NCI-H187 treated with DMSO at 0.1 percent for 48 hours (cell line): Measurements from ENCODE around the gene C10orf90.

Experiments
- DNase-seq: peaks from one replicate; lab custom pipeline; 2025; lab: John Stamatoyannopoulos, UW

Gene C10orf90

DNA sequence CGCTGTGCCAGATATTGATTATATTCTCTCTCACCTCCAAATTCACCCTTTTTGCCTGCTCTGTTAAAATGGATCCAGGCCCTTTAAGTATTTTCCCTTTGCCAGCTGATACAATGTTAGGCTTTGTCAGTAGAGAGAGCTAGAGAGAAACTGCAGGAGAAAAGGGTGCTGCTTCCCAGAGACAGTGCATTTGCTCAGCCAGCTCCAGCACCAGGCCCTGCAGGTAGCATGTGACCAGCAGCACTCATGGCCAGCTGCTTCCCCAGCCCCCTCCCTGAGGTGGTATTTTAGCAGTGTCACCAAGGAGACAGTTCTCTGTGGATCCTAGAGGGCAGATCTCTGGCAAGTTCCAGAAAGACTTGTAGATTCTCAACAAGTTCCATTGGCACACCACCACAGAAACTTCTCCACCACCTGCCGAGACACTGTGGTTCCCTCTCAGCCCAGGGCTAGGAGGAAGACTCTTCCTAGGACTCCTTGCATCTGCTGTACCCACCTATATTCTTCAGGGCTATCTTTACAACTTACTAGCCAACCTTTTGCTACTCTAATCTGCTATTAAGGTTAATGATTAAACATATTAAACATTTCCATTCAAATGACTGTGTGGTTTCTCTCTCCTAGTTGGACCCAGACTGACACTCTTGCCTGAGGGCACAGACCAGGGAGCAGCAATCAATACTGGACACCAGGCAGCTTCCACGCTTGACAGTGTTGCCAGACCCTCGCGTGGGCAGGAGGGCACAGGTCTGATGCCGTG is 246.6 kb downstream of the C10orf90 start:
- DNase-seq, result no peak

DNA sequence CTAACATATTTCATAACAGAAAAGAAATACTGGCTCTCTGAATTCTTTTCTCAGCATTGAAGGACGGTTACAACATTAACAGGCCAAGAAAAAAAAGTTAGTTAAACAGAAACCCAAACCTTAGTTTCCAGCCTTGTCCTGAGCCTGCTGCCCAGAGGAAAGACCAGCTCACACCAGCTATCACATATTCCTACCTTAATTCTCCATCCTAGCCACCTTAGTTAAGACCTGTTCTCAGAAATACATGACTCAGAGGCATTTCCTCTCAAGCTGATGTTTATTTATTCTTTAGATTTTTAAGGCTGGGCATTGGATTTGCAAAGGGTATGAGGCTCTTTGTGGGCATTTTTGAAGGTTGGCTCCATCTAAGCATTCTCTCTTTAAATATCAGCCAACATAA is 247.9 kb downstream of the C10orf90 start:
- DNase-seq, result no peak

- DNase-seq, result no peak
Measured at GRCh38 chr10:126421756-126422256, 248.7 kb downstream of the C10orf90 start.

DNA sequence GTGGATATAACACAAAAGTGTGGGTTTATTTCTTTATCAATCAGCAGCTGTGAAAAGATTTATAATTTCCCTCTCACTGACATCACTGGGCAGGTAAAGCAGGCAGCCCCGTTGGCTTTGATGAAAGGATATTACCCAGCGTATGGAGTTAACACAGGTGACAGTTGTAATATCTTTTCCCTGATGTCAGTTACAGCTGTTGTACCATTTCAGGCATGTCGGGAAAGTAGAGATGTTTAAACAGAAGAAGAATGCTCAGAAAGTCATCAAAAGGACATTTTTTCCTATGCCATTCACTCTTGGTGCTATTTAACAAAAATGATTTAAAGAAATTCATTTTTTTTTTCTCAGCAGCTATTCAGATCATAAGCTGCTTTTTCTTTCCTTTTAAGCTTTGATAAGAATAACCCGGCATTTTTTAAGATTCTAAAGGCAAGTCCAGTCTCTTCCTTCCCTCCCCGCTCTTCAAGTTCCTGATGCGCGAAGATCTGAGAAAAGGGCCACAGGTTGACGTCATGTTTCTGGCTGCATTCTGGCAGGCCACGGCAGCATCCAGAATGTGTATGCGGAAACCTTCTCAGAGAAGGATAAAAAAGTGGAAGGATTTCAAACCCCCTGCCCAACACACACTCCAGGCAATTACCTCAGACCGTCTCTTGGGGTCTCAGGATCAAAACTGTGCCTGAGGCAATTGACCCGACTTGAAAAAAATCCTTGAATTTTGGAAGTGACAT is 249.8 kb downstream of the C10orf90 start:
- DNase-seq, result no peak

DNA sequence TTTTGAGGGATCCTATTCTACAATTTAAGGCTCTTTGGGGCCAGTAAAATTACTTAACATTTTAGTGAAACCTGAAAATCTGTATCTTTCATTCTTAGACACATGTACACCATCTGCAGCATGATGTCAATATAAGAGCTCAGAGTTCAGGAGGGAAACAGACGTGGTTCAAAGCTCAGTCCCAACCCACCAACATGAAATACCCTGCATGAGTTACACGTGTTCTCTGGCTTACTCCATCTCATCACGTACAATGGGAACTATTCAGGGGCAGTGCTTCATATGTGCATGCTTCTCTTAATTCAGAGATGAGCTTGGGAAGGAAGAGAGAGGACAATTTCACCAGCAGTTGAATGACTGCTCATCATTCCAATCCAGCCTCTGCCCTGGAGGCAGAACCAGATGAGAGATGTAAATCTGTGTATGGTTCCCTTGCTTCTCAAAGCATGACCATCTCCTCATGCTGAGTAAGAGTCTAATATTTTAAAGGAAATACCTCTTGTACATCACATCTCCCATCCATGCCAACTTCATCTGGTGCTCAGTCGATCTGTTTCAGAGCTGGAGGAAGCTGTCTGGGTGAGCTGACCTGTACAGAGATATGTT is 253.2 kb downstream of the C10orf90 start:
- DNase-seq, result no peak

GRCh38 chr10:126409821-126410220 is 260.7 kb downstream of the C10orf90 start:
- no peak for DNase-seq

- no peak for DNase-seq
Measured at GRCh38 chr10:126408953-126409641, 261.4 kb downstream of the C10orf90 start.

- DNase-seq, result no peak
Measured at GRCh38 chr10:126407831-126408230, 262.7 kb downstream of the C10orf90 start.

GRCh38 chr10:126405239-126405775 is 265.2 kb downstream of the C10orf90 start:
- no peak for DNase-seq

DNA sequence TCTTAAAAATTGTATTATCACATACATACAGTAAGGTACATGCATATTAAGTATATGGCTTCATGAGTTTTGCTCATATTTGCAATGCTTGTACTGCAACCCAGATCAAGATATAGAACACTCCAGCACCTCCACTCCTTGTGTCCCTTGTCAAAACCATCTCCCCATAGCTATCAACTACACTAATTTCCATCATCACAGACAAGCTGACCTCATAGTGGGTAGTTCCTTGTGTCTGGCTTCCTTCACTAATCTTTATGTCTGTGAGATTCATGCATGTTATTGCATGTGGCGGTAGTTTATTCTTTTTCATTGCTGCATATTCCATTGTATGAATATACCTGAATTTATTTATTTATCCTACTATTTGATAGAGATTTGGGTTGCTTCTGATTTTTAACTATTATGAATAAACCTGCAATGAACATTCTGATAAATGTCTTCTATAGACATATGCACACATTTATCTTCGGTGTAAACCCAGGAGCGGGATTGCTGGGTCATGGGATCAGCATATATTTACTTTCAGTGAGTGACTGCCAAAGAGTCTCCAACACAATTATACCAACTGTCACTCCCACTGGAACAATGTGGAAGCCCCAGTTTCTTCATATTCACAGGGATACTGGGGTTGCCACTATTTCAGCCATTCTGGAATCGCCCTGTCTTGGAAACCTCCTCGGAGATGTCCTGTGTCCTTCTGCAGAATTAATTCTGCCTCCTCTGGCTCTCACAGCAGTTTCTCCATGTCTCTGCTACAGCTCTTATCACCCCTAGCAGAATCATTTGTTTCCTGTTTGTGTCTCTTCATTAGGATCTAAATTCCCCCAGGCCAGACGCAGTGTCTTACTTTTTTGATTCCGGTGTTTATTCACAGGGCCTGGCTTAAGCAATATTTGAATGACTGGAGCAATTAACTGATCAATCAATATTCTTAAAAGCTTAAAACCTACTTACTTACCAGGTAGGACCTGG is 267.5 kb downstream of the C10orf90 start:
- DNase-seq, result no peak

DNA sequence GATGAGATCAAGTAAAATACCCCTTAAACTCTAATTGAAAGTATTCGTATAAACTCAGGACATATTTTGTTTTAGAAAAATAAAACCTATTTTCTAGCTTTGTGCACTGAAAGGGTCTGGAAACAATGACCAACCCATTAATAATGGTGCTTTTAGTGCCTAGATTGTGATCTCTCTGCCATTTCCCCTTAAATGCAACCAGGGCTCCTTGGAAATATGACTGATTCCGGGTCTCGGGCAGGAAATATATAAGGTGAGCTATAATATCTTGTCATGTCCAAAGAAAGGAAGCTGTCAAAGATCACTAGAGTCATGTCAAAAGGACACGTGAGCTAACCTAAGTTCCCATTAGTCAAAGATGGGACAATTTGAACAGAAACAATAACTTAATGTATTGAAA is 269.9 kb downstream of the C10orf90 start:
- DNase-seq, result no peak

DNA sequence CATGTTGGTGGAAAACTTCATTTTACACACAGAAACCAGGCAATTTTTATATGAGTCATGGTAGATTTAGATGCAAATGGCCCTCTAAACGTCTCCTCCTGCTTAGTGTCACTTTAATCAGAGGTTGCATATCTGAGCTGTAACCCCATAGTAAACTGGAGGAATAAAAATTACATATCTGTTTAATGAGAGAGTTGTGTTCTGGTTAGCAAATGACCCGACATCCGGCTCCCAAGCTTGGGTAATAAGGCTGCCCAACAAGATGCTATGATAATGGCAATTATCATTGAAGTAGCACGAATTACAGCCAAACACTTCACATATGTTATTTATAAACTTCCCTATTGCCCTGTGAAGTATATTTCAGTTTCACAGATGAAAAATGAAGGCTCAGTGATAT is 271.6 kb downstream of the C10orf90 start:
- no peak for DNase-seq

GRCh38 chr10:126398383-126398743 is 272.1 kb downstream of the C10orf90 start:
- DNase-seq, result no peak

DNA sequence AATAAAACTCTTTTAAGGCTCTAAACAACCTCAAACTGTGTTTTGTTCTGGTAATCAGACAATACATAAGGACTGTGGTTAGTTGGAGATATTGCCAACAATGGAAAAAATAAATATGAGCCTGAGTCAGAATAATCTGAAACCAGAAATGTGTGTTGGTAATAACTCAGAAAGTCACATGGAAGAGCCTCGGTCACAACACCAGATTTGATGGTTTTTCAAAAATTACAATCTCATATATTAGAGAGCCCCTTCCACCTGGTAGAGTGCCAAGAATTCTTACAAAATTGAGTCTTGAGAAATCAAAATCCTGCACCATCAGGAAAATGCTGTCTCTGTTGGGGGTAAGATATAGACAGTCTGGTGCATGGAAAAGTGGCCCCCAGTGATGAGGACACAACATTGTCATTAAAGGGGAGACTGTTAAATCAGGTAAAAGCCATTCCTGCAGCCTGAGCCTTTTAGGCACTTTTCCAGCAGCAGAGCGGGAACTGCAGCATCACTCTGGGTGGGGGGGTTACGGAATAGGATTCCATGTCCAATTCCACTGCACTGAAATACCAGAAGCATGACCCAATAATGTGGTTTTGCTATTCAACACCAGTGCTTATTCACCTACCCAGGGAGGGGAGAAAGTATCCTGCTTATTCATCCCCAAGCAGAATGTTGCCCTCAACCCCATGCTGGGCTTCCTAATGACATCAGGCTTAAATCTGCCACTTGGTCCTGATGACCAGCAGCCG is 272.7 kb downstream of the C10orf90 start:
- no peak for DNase-seq

- no peak for DNase-seq
Measured at GRCh38 chr10:126397156-126397555, 273.3 kb downstream of the C10orf90 start.

- no peak for DNase-seq
Measured at GRCh38 chr10:126394948-126395347, 275.5 kb downstream of the C10orf90 start.

- DNase-seq, result no peak
Measured at GRCh38 chr10:126393076-126393475, 277.4 kb downstream of the C10orf90 start.

DNA sequence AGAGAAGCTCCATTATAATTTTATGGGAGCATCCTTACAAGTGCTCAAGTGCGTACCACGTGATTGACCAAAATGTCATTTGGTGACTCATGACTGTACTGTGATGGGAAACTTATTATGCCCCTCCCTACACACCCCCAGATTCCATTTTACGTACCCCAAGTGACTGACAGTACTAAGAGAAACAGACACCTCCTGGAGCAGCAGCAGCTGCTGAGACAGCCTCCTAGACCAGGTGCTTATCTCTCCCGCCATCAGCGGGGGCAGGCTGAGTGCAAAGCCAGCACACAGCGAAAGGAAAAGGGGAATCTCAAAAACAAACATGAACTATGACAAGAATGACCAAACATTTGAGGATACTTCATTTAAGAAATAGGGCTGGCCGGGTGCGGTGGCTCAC is 278.0 kb downstream of the C10orf90 start:
- no peak for DNase-seq

DNA sequence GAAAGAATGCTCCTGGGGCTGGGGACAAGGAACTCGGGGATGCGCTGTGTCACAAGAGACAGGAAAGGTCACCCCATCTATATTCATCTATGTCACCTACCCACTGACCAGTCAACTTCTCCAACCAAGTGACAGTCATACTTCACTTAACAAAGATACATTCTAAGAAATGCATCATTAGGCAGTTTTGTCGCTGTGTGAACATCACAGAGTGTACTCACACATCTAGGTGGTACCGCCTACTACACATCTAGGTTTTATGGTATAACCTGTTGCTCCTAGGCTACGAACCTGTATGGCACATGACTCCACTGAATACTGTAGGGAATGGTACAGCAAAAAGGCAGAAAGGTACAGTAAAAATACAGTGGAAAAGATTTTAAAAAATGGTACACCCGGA is 278.4 kb downstream of the C10orf90 start:
- DNase-seq, result no peak

- DNase-seq, result no peak
Measured at GRCh38 chr10:126391192-126391885, 279.2 kb downstream of the C10orf90 start.
